ENCODE results near the gene POFUT2. TPM values are rescaled to one million over a fixed set of nuclear protein-coding genes. Genes with fewer than 3 reads are reported as not detected.
A peak's percentile ranks its signal among the peaks of the same experiment; 100 is the strongest.
"Not testable (repeated sequence)": the region's sequence is repeated elsewhere in the genome, so short reads cannot be mapped to it uniquely, and the experiment has no call there.

Gene POFUT2
- total RNA-seq, 1 experiment from 2014 or later: 28.2 TPM

GRCh38 chr21:45308194-45309068 lies 20.7 kb upstream of the POFUT2 start:
- TF ChIP-seq EZH2phosphoT487 (IDR thresholded peaks at IDR 0.05; ENCODE audit: borderline replicate concordance, low read length): no peak
- TF ChIP-seq EZH2 (IDR thresholded peaks at IDR 0.05; ENCODE audit: low read length, unreplicated experiment): no peak
- TF ChIP-seq, protein P1, sequence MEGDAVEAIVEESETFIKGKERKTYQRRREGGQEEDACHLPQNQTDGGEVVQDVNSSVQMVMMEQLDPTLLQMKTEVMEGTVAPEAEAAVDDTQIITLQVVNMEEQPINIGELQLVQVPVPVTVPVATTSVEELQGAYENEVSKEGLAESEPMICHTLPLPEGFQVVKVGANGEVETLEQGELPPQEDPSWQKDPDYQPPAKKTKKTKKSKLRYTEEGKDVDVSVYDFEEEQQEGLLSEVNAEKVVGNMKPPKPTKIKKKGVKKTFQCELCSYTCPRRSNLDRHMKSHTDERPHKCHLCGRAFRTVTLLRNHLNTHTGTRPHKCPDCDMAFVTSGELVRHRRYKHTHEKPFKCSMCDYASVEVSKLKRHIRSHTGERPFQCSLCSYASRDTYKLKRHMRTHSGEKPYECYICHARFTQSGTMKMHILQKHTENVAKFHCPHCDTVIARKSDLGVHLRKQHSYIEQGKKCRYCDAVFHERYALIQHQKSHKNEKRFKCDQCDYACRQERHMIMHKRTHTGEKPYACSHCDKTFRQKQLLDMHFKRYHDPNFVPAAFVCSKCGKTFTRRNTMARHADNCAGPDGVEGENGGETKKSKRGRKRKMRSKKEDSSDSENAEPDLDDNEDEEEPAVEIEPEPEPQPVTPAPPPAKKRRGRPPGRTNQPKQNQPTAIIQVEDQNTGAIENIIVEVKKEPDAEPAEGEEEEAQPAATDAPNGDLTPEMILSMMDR (conservative IDR thresholded peaks at IDR 0.05; ENCODE audit: low read depth, low read length): no peak
- no peak overlapping the region for H3K9ac ChIP-seq (ENCODE audit: low read length)
- no peak overlapping the region for H3K27ac ChIP-seq (ENCODE audit: low read length)
- H4K20me1 ChIP-seq (ENCODE audit: low read length): no peaks in the 10 kb centered on the region
- no peaks in the 10 kb centered on the region for H3K9me2 ChIP-seq (replicated peaks; ENCODE audit: low read length)
- intact Hi-C loops (cut with micrococcal nuclease): no loop called here
- POLR2A ChIA-PET (ENCODE audit: unreplicated experiment): no interaction called here
- no peaks in the 10 kb centered on the region for H3K79me2 ChIP-seq (ENCODE audit: low read length)
- H3K9me3 ChIP-seq (ENCODE audit: low read length): no peaks in the 10 kb centered on the region
- CTCF ChIA-PET: interaction anchor here (0.6 to 1.0 kb wide), 2 partner anchors 18 to 21 kb away, joined by 3 to 5 read pairs; partner anchors contain the start of gene POFUT2
- H3K4me2 ChIP-seq (ENCODE audit: low read length): peak overlapping the region; percentile 75; the same call in 1 of the 2 replicates
- BruUV-seq (replicated peaks): no TSS peak
- DNase-seq (no peak), ATAC-seq (peak; percentile 49)
- H3K4me1 ChIP-seq (ENCODE audit: insufficient read depth, low read length): peaks cover 8% of the 10 kb centered on the region
- no peaks in the 10 kb centered on the region for H3K36me3 ChIP-seq (ENCODE audit: low read depth, low read length)
- no peaks in the 10 kb centered on the region for H3K27me3 ChIP-seq (ENCODE audit: low read length)
- H3F3A ChIP-seq (ENCODE audit: low read length, unreplicated experiment): no peaks in the 10 kb centered on the region
- no peak overlapping the region for H3K4me3 ChIP-seq (ENCODE audit: low read length)
- no peak overlapping the region for H2AFZ ChIP-seq (ENCODE audit: low read length)

DNA sequence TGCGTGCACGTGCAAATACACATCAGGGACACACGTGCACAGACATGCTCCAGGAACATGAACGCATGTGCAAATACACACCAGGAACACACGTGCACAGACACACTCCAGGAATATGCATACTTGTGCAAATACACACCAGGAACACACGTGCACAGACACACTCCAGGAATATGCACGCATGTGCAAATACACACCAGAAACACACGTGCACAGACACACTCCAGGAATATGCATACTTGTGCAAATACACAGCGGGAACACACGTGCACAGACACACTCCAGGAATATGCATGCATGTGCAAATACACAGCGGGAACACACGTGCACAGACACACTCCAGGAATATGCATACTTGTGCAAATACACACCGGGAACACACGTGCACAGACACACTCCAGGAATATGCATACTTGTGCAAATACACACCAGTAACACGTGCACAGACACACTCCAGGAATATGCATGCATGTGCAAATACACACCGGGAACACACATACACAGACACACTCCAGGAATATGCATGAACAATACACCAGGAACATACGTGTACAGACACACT lies 20.0 kb upstream of the POFUT2 start:
- CTCF ChIA-PET; ATAC-seq; H3K4me2 ChIP-seq (ENCODE audit: low read length); POLR2A ChIA-PET (ENCODE audit: unreplicated experiment); H3K36me3 ChIP-seq (ENCODE audit: low read depth, low read length); H3K9me3 ChIP-seq (ENCODE audit: low read length); H4K20me1 ChIP-seq (ENCODE audit: low read length); H3K9me2 ChIP-seq (replicated peaks; ENCODE audit: low read length); H2AFZ ChIP-seq (ENCODE audit: low read length); H3K79me2 ChIP-seq (ENCODE audit: low read length); H3K27me3 ChIP-seq (ENCODE audit: low read length); H3K27ac ChIP-seq (ENCODE audit: low read length); H3F3A ChIP-seq (ENCODE audit: low read length, unreplicated experiment); H3K4me1 ChIP-seq (ENCODE audit: insufficient read depth, low read length); BruUV-seq (replicated peaks); H3K9ac ChIP-seq (ENCODE audit: low read length); H3K4me3 ChIP-seq (ENCODE audit: low read length); DNase-seq; intact Hi-C loops (cut with micrococcal nuclease): not testable (repeated sequence)

DNA sequence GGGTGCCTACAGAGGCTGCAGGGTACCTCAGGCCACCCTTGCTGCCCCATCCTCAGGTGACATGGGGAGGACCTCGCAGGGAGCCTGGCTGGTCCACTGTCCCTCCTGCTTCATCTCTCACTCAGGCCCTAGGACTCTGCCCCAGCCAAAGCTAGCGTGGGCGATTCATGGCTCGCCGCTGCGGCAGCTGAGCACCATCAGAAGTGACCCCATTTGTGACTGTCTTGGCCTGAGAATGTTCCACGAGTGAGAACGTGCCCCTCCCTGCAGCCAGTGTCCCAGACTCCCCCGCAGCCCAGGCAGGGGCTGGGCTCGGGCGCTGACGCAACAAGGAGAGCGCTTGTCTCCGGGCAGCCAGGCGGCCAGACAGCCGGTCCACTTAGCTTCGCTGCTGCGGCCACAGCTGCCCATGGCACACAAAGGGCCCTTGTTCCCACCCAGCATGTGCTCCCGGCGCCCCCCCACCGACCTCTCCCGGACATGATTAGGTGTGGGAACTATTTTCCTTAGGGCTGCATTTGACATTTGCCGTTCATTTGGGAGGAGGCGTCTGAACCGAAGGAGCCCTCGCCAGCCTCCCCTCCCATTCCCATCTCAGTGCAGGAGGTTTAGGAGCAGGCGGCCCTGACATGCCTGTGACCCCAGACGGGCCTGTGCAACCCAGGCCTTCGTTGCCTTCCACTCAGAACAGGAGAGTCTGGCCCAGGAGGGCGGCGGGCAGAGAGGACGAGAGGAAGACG lies 19.3 kb upstream of the POFUT2 start:
- Histone ChIP-seq H2AFZ (ENCODE audit: low read length) (no peak overlapping the region), H3K9me3 (ENCODE audit: low read length) (no peaks in the 10 kb centered on the region), H3K4me2 (ENCODE audit: low read length) (no peak overlapping the region), H4K20me1 (ENCODE audit: low read length) (no peaks in the 10 kb centered on the region), H3K4me3 (ENCODE audit: low read length) (no peak overlapping the region), H3K79me2 (ENCODE audit: low read length) (no peaks in the 10 kb centered on the region), H3K9ac (ENCODE audit: low read length) (no peak overlapping the region), H3K27ac (ENCODE audit: low read length) (no peak overlapping the region), H3K36me3 (ENCODE audit: low read depth, low read length) (no peaks in the 10 kb centered on the region), H3K9me2 (replicated peaks; ENCODE audit: low read length) (no peaks in the 10 kb centered on the region), H3F3A (ENCODE audit: low read length, unreplicated experiment) (no peaks in the 10 kb centered on the region), H3K4me1 (ENCODE audit: insufficient read depth, low read length) (peaks cover 8% of the 10 kb centered on the region), H3K27me3 (ENCODE audit: low read length) (no peaks in the 10 kb centered on the region)
- ChIA-PET CTCF (interaction anchor here (0.6 kb wide), 1 partner anchor 19 kb away, joined by 3 read pairs; no protein-coding TSS in a partner anchor), POLR2A (ENCODE audit: unreplicated experiment) (no interaction called here)
- TF ChIP-seq EZH2 (IDR thresholded peaks at IDR 0.05; ENCODE audit: low read length, unreplicated experiment) (no peak), EZH2phosphoT487 (IDR thresholded peaks at IDR 0.05; ENCODE audit: borderline replicate concordance, low read length) (no peak)
- TF ChIP-seq, protein P1 (conservative IDR thresholded peaks at IDR 0.05; ENCODE audit: low read depth, low read length): no peak
- intact Hi-C loops (cut with micrococcal nuclease): no loop called here
- ATAC-seq: no peak
- no peak for DNase-seq
- no TSS peak for BruUV-seq (replicated peaks)

All from PC-3 (cell line).